SU-DHL-6 (cell line): ENCODE results near the gene MS4A18.

Experiments
- H2AFZ ChIP-seq: fragments of 200-600 bp; sonication (generic); 2 replicates; pipeline ENCODE4 v1.6.1; 2014; ENCODE audit warnings: low read depth, mild to moderate bottlenecking, moderate library complexity, mixed read lengths, antibody characterized with exemption, low read length; ENCODE audit not compliant: severe bottlenecking
- H3F3A ChIP-seq: fragments of 200-600 bp; shearing (Covaris generic); 2 replicates; pipeline ENCODE4 v1.6.0; 2016; ENCODE audit warnings: antibody characterized with exemption, mild to moderate bottlenecking; ENCODE audit not compliant: insufficient read depth
- H3K27ac ChIP-seq: fragments of 200-600 bp; sonication (generic); 2 replicates; pipeline ENCODE4 v1.5.1; 2016; ENCODE audit warnings: low read depth, mild to moderate bottlenecking, low read length, moderate library complexity, mixed read lengths
- H3K27me3 ChIP-seq: fragments of 200-600 bp; sonication (generic), shearing (Covaris generic); 2 replicates; pipeline ENCODE4 v1.6.0; 2014; ENCODE audit warnings: mild to moderate bottlenecking, low read length
- H3K36me3 ChIP-seq: fragments of 200-600 bp; sonication (generic); 2 replicates; pipeline ENCODE4 v1.6.1; 2014; ENCODE audit warnings: mild to moderate bottlenecking, low read length, mixed read lengths
- H3K4me2 ChIP-seq: fragments of 300-600, 200-600 bp; shearing (Covaris generic), sonication (generic); 2 replicates; pipeline ENCODE4 v1.6.0; 2014; ENCODE audit warnings: low read length, low read depth, mild to moderate bottlenecking; ENCODE audit not compliant: poor library complexity, severe bottlenecking
- H3K4me3 ChIP-seq: fragments of 200-600 bp; sonication (generic); 2 replicates; pipeline ENCODE4 v1.5.1; 2014; ENCODE audit warnings: antibody characterized with exemption, low read length, mild to moderate bottlenecking, mixed read lengths; ENCODE audit not compliant: insufficient read depth, poor library complexity, severe bottlenecking
- H3K79me2 ChIP-seq: fragments of 200-600 bp; sonication (generic); 2 replicates; pipeline ENCODE4 v1.6.1; 2014; ENCODE audit warnings: mild to moderate bottlenecking, low read length, moderate library complexity; ENCODE audit not compliant: insufficient read depth
- H3K9ac ChIP-seq: fragments of 200-600 bp; sonication (generic); 2 replicates; pipeline ENCODE4 v1.7.0; 2014; ENCODE audit warnings: mild to moderate bottlenecking, low read length
- H3K9me2 ChIP-seq: fragments of 200-600 bp; sonication (generic); replicated peaks from 2 replicates; pipeline ENCODE4 v1.6.1; 2014; ENCODE audit warnings: low read length; ENCODE audit not compliant: insufficient read depth
- H3K9me3 ChIP-seq: fragments of 200-600 bp; sonication (generic); 2 replicates; pipeline ENCODE4 v1.6.1; 2014; ENCODE audit warnings: low read length, mixed read lengths; ENCODE audit not compliant: insufficient read depth
- H4K20me1 ChIP-seq: fragments of 200-600 bp; sonication (generic); 2 replicates; pipeline ENCODE4 v1.6.1; 2014; ENCODE audit warnings: low read depth, mild to moderate bottlenecking, antibody characterized with exemption, low read length, moderate library complexity, mixed read lengths
- EZH2phosphoT487 ChIP-seq: fragments of 200-600 bp; sonication (generic), shearing (Covaris generic); conservative IDR thresholded peaks from 2 replicates; pipeline ENCODE4 v1.6.1; 2018; ENCODE audit warnings: mild to moderate bottlenecking, antibody characterized with exemption, low read length, moderate library complexity, mixed read lengths
- TF ChIP-seq, protein P1 (sequence below): fragments of 200-600 bp; sonication (generic); IDR thresholded peaks from one replicate; pipeline ENCODE4 v1.5.1; 2017; ENCODE audit warnings: antibody characterized with exemption, mild to moderate bottlenecking, low read length, moderate library complexity; ENCODE audit not compliant: insufficient read depth, poor library complexity, severe bottlenecking

The MS4A18 gene

DNA sequence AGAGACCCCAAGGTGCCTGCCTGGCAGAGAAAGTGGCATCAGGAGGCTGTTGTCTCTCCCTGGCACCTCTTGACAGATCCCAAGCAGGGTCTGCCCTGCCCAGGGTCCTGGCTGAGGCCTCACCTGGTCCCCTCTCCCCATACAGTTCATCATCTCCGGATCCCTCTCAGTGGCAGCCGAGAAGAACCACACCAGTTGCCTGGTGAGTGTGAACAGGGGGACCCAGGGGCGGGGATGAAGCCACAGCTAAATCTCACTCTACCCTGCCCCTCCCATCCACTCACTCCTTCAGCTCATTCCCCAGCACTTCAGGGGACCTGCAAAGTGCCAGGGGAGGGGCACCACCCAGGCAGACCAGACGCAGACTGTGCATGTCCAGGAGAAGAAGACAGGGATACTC, 46.6 kb downstream of the MS4A18 start:
- H2AFZ ChIP-seq = no peak overlapping the region
- no peaks in the 10 kb centered on the region for H3K36me3 ChIP-seq
- no peak overlapping the region for H3K9ac ChIP-seq
- H4K20me1 ChIP-seq = no peaks in the 10 kb centered on the region
- H3K27ac ChIP-seq = no peak overlapping the region
- no peak overlapping the region for H3K4me2 ChIP-seq
- H3F3A ChIP-seq = no peaks in the 10 kb centered on the region
- no peaks in the 10 kb centered on the region for H3K27me3 ChIP-seq
- TF ChIP-seq EZH2phosphoT487 = no peak
- TF ChIP-seq, protein P1, sequence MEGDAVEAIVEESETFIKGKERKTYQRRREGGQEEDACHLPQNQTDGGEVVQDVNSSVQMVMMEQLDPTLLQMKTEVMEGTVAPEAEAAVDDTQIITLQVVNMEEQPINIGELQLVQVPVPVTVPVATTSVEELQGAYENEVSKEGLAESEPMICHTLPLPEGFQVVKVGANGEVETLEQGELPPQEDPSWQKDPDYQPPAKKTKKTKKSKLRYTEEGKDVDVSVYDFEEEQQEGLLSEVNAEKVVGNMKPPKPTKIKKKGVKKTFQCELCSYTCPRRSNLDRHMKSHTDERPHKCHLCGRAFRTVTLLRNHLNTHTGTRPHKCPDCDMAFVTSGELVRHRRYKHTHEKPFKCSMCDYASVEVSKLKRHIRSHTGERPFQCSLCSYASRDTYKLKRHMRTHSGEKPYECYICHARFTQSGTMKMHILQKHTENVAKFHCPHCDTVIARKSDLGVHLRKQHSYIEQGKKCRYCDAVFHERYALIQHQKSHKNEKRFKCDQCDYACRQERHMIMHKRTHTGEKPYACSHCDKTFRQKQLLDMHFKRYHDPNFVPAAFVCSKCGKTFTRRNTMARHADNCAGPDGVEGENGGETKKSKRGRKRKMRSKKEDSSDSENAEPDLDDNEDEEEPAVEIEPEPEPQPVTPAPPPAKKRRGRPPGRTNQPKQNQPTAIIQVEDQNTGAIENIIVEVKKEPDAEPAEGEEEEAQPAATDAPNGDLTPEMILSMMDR = no peak
- H3K9me3 ChIP-seq = no peaks in the 10 kb centered on the region
- H3K4me3 ChIP-seq = no peak overlapping the region
- H3K9me2 ChIP-seq = no peaks in the 10 kb centered on the region
- no peaks in the 10 kb centered on the region for H3K79me2 ChIP-seq

DNA sequence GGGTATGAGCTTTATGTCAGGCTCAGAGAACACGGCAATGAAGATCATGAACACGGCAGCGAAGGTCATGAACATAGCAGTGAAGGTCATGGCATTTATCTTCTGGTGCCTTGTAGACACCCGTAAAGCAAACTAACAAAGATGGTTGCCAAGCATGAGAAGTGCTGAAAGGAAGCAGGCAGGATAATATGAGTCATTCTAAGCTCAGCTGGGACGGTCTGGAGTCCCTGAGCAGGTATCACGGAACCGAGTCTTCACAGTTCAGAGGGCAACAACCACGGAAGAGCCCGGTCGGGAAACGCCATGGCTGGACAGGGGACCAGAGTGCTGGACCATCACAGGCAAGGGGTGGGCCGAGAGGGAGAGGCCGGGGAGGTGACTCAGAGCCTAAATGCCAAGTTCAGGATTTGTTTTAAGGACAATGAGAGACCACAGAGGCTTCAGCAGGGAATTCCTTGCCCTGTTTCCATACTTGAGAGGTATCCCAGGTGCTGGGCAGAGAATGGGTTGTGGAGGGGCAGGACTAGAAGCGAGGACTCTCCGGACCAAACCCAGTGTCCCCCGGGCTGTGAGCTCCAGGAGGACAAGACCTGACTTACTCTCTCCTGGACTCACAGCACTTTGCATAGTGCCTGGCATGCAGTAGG, 47.5 kb downstream of the MS4A18 start:
- H3K27ac ChIP-seq = no peak overlapping the region
- H2AFZ ChIP-seq = no peak overlapping the region

DNA sequence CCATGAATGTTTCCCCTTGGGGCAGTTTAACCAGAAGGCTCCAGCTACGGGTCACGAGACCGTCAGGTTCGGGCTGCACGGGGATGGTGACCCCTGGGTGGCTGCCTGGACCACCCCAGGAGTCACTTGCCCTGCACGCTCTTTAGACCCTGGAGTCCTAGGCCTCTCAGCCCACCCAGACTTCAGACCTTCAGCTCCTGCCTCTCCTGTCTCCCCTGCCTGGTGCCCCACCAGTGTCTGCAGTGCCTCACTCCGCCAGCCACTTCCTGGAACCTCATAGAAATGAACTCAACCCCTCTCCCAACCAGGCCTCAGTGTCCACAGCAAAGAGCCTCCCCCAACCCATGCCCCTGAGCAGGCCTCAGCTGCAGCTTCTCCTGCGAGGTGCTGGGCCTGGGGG, 48.1 kb downstream of the MS4A18 start:
- Histone ChIP-seq H3K9me3 (no peaks in the 10 kb centered on the region), H3K9me2 (no peaks in the 10 kb centered on the region), H3K9ac (no peak overlapping the region), H3K36me3 (no peaks in the 10 kb centered on the region), H3K27ac (no peak overlapping the region), H4K20me1 (no peaks in the 10 kb centered on the region), H3K79me2 (no peaks in the 10 kb centered on the region), H3K4me2 (no peak overlapping the region), H3K4me3 (no peak overlapping the region), H2AFZ (no peak overlapping the region), H3K27me3 (no peaks in the 10 kb centered on the region), H3F3A (no peaks in the 10 kb centered on the region)
- TF ChIP-seq, protein P1 = no peak
- TF ChIP-seq EZH2phosphoT487 = no peak

More for the DNA sequence above, 47.5 kb downstream of the MS4A18 start:
- no peak overlapping the region for H3K4me3 ChIP-seq
- no peaks in the 10 kb centered on the region for H3K36me3 ChIP-seq
- TF ChIP-seq, protein P1 = no peak
- TF ChIP-seq EZH2phosphoT487 = no peak
- no peak overlapping the region for H3K9ac ChIP-seq
- no peaks in the 10 kb centered on the region for H3K27me3 ChIP-seq
- no peaks in the 10 kb centered on the region for H3F3A ChIP-seq
- H3K9me2 ChIP-seq = no peaks in the 10 kb centered on the region
- H3K9me3 ChIP-seq = no peaks in the 10 kb centered on the region
- no peaks in the 10 kb centered on the region for H4K20me1 ChIP-seq
- no peak overlapping the region for H3K4me2 ChIP-seq
- no peaks in the 10 kb centered on the region for H3K79me2 ChIP-seq
